PC-9 (cell line): Measurements from ENCODE around the gene ARHGAP35. TPM values are rescaled to one million over a fixed set of nuclear protein-coding genes. Genes with fewer than 3 reads are reported as not detected.
A peak's percentile ranks its signal among the peaks of the same experiment; 100 is the strongest.

Source experiments
- BruUV-seq: library from RNA; stranded (reverse); fragments of 400-500 nt; replicated peaks from 2 replicates; lab custom pipeline; 2021; lab: Mats Ljungman, UMichigan
- CTCF ChIA-PET: fragments of 300-600 bp; sonication (Branson Sonifier 250); formaldehyde crosslinking; loops from one replicate; lab custom pipeline; 2022; ENCODE audit warnings: antibody characterized with exemption; lab: Charles Lee
- POLR2A ChIA-PET: fragments of 300-600 bp; sonication (Branson Sonifier 250); formaldehyde crosslinking; loops from one replicate; lab custom pipeline; 2022; ENCODE audit warnings: antibody characterized with exemption; ENCODE audit not compliant: unreplicated experiment; lab: Charles Lee
- DNase-seq, 2 experiments: peaks; one replicate each; pipeline versions ENCODE4 v3.0.0 to v3.0.0-alpha.2; 2015 to 2022; ENCODE audit warnings: mixed read lengths in 1 of 2
- H2AFZ ChIP-seq: fragments of 200-600 bp; sonication (generic); 2 replicates; pipeline ENCODE4 v1.8.1; 2017; ENCODE audit warnings: antibody characterized with exemption
- H3F3A ChIP-seq: fragments of 200-600 bp; sonication (generic); 2 replicates; pipeline ENCODE4 v1.8.1; 2017; ENCODE audit warnings: antibody characterized with exemption, mild to moderate bottlenecking, low read depth; ENCODE audit not compliant: insufficient read depth
- H3K27ac ChIP-seq: fragments of 200-600 bp; sonication (generic); 2 replicates; pipeline ENCODE4 v1.6.1; 2016; ENCODE audit warnings: mixed run types
- H3K27me3 ChIP-seq: fragments of 200-600 bp; sonication (generic); 2 replicates; pipeline ENCODE4 v1.6.1; 2016; ENCODE audit warnings: low read depth, mixed run types; ENCODE audit not compliant: insufficient read depth
- H3K36me3 ChIP-seq: fragments of 200-600 bp; sonication (generic); 2 replicates; pipeline ENCODE4 v1.6.1; 2016; ENCODE audit warnings: low read depth, mixed run types
- H3K4me1 ChIP-seq: fragments of 200-600 bp; sonication (generic); replicated peaks from 2 replicates; pipeline ENCODE4 v1.6.1; 2016; ENCODE audit warnings: mixed run types; ENCODE audit not compliant: insufficient read depth
- H3K4me2 ChIP-seq: fragments of 200-600 bp; sonication (generic); 2 replicates; pipeline ENCODE4 v1.6.1; 2017; ENCODE audit warnings: mixed run types
- H3K4me3 ChIP-seq: fragments of 200-600 bp; sonication (generic); 2 replicates; pipeline ENCODE4 v1.6.1; 2016; ENCODE audit warnings: mixed run types
- H3K79me2 ChIP-seq: fragments of 200-600 bp; sonication (generic); 2 replicates; pipeline ENCODE4 v1.6.1; 2017; ENCODE audit warnings: low read depth, mixed run types
- H3K9me2 ChIP-seq: fragments of 200-600 bp; sonication (generic); 2 replicates; pipeline ENCODE4 v1.8.1; 2017; ENCODE audit warnings: mild to moderate bottlenecking; ENCODE audit not compliant: insufficient read depth
- H3K9me3 ChIP-seq: fragments of 200-600 bp; sonication (generic); 2 replicates; pipeline ENCODE4 v1.8.1; 2016; ENCODE audit warnings: low read depth; ENCODE audit not compliant: insufficient read depth
- H4K20me1 ChIP-seq: fragments of 200-600 bp; sonication (generic); 2 replicates; pipeline ENCODE4 v1.8.1; 2017; ENCODE audit not compliant: insufficient read depth
- CTCF ChIP-seq: fragments of 200-600 bp; sonication (generic); conservative IDR thresholded peaks from 2 replicates; pipeline ENCODE4 v1.6.1; 2017; ENCODE audit warnings: mixed run types, antibody characterized with exemption, mild to moderate bottlenecking, moderate library complexity
- EZH2 ChIP-seq: fragments of 200-600 bp; sonication (generic); IDR thresholded peaks from 2 replicates; pipeline ENCODE4 v1.8.0; 2017; ENCODE audit warnings: antibody characterized with exemption, low read depth
- intact Hi-C: fragments of 100-400 bp; cut with micrococcal nuclease; formaldehyde crosslinking; loops from one replicate; pipeline ENCODE4 v1.10.0; 2022; ENCODE audit not compliant: unreplicated experiment
- total RNA-seq: library from RNA; stranded (reverse); gene quantifications from 2 replicates; pipeline ENCODE4 v1.2.3, GENCODE V29; 2021

ARHGAP35 gene
- total RNA-seq, 1 experiment from 2014 or later, result 104 TPM

GRCh38 chr19:46861691-46862502 lies 1.1 kb downstream of the ARHGAP35 start:
- H3K27ac ChIP-seq, result peak overlapping the region; percentile 19; the same call in 1 of the 2 replicates
- no peak overlapping the region for H2AFZ ChIP-seq
- POLR2A ChIA-PET, result no interaction called here
- peaks cover 15% of the 10 kb centered on the region for H4K20me1 ChIP-seq
- H3K79me2 ChIP-seq, result peaks cover 62% of the 10 kb centered on the region
- H3K4me1 ChIP-seq, result peaks cover 60% of the 10 kb centered on the region
- peak overlapping the region; percentile 79 for H3K4me3 ChIP-seq
- H3K27me3 ChIP-seq, result no peaks in the 10 kb centered on the region
- CTCF ChIA-PET, result interaction anchor here (0.5 kb wide), 1 partner anchor 16 kb away, joined by 6 read pairs; no protein-coding TSS in a partner anchor
- H3K9me3 ChIP-seq, result no peaks in the 10 kb centered on the region
- no peak for TF ChIP-seq EZH2
- TF ChIP-seq CTCF, result no peak
- intact Hi-C loops, result loop anchor here (2.0 to 5.0 kb wide), 2 partner anchors 63 to 115 kb away; no protein-coding TSS in a partner anchor
- H3F3A ChIP-seq, result peaks cover 72% of the 10 kb centered on the region
- peaks cover 5% of the 10 kb centered on the region; the same call in 1 of the 2 replicates for H3K36me3 ChIP-seq
- no peaks in the 10 kb centered on the region for H3K9me2 ChIP-seq
- BruUV-seq, result no TSS peak
- DNase-seq, result peak in 1 of 2 experiments; percentile 21
- H3K4me2 ChIP-seq, result peak overlapping the region; percentile 96

GRCh38 chr19:46862503-46862834 lies 1.7 kb downstream of the ARHGAP35 start:
- H3K4me1 ChIP-seq, result peaks cover 65% of the 10 kb centered on the region
- no peak overlapping the region for H2AFZ ChIP-seq
- peaks cover 73% of the 10 kb centered on the region for H3F3A ChIP-seq
- peaks cover 5% of the 10 kb centered on the region; the same call in 1 of the 2 replicates for H3K36me3 ChIP-seq
- POLR2A ChIA-PET, result no interaction called here
- no peaks in the 10 kb centered on the region for H3K9me2 ChIP-seq
- peak overlapping the region; percentile 96 for H3K4me2 ChIP-seq
- H3K4me3 ChIP-seq, result peak overlapping the region; percentile 79
- no peak for TF ChIP-seq EZH2
- TF ChIP-seq CTCF, result no peak
- CTCF ChIA-PET, result interaction anchor here (0.7 kb wide), 1 partner anchor 252 kb away, joined by 21 read pairs; no protein-coding TSS in a partner anchor
- no peaks in the 10 kb centered on the region for H3K27me3 ChIP-seq
- H3K27ac ChIP-seq, result no peak overlapping the region
- BruUV-seq, result no TSS peak
- no peaks in the 10 kb centered on the region for H3K9me3 ChIP-seq
- intact Hi-C loops, result loop anchor here (5.0 kb wide), 1 partner anchor 115 kb away; no protein-coding TSS in a partner anchor
- H4K20me1 ChIP-seq, result peaks cover 21% of the 10 kb centered on the region
- DNase-seq, result no peak
- H3K79me2 ChIP-seq, result peaks cover 68% of the 10 kb centered on the region

GRCh38 chr19:46862974-46863632 lies 2.3 kb downstream of the ARHGAP35 start:
- peak overlapping the region; percentile 77 for H3K27ac ChIP-seq
- H3K9me3 ChIP-seq, result no peaks in the 10 kb centered on the region
- H3K79me2 ChIP-seq, result peaks cover 74% of the 10 kb centered on the region
- BruUV-seq, result no TSS peak
- H3K4me1 ChIP-seq, result peaks cover 72% of the 10 kb centered on the region
- H3K4me2 ChIP-seq, result peak overlapping the region; percentile 96
- peak overlapping the region; percentile 79 for H3K4me3 ChIP-seq
- DNase-seq, result no peak
- H2AFZ ChIP-seq, result no peak overlapping the region
- CTCF ChIA-PET, result interaction anchor here (0.6 to 1.1 kb wide), 4 partner anchors 27 to 252 kb away, joined by 3 to 21 read pairs (median 4); no protein-coding TSS in a partner anchor
- no peaks in the 10 kb centered on the region for H3K27me3 ChIP-seq
- H4K20me1 ChIP-seq, result peaks cover 27% of the 10 kb centered on the region
- TF ChIP-seq CTCF, result no peak
- no peak for TF ChIP-seq EZH2
- POLR2A ChIA-PET, result interaction anchor here (0.6 kb wide), 7 partner anchors 12 to 113 kb away, joined by 3 to 7 read pairs (median 4); partner anchors contain the start of gene AP2S1
- peaks cover 76% of the 10 kb centered on the region for H3F3A ChIP-seq
- intact Hi-C loops, result loop anchor here (1.0 to 5.0 kb wide), 2 partner anchors 39 to 114 kb away; no protein-coding TSS in a partner anchor
- H3K36me3 ChIP-seq, result peaks cover 5% of the 10 kb centered on the region; the same call in 1 of the 2 replicates
- no peaks in the 10 kb centered on the region for H3K9me2 ChIP-seq
